SU-DHL-6 (cell line): ENCODE data around the gene FIGN.

Experiments
- CTCF ChIP-seq: fragments of 200-600 bp; sonication (generic); IDR thresholded peaks from one replicate; pipeline ENCODE4 v1.5.1; 2017; ENCODE audit warnings: antibody characterized with exemption, mild to moderate bottlenecking, low read length, moderate library complexity; ENCODE audit not compliant: insufficient read depth, poor library complexity, severe bottlenecking
- EZH2phosphoT487 ChIP-seq: fragments of 200-600 bp; sonication (generic), shearing (Covaris generic); conservative IDR thresholded peaks from 2 replicates; pipeline ENCODE4 v1.6.1; 2018; ENCODE audit warnings: mild to moderate bottlenecking, antibody characterized with exemption, low read length, moderate library complexity, mixed read lengths

GRCh38 chr2:163594497-163594896 lies 141.3 kb downstream of the FIGN start:
- TF ChIP-seq CTCF (no peak), EZH2phosphoT487 (no peak)
